Measurements from ENCODE around the gene XRCC1. TPM values are rescaled to one million over a fixed set of nuclear protein-coding genes. Genes with fewer than 3 reads are reported as not detected.
A peak's percentile ranks its signal among the peaks of the same experiment; 100 is the strongest.

XRCC1 gene
- total and polyA plus RNA-seq, 8 donors: 25.2 to 70.0 (median 56.9) TPM

GRCh38 chr19:43540381-43540780 is 34.9 kb downstream of the XRCC1 start:
- peaks cover 0 to 5% of the 10 kb centered on the region in 2 donors for H3K9me3 ChIP-seq
- DNase-seq: no peak
- intact Hi-C loops (cut with DNase I): no loop called here
- H3K27me3 ChIP-seq: no peaks in the 10 kb centered on the region
- no peak for ATAC-seq
- peaks cover 0 to 84% of the 10 kb centered on the region in 2 donors for H3K36me3 ChIP-seq
- H3K27ac ChIP-seq: no peak overlapping the region
- H3K4me3 ChIP-seq: no peak overlapping the region
- H3K4me1 ChIP-seq: peaks cover 0 to 5% of the 10 kb centered on the region in 2 donors
- no peak for TF ChIP-seq CTCF (IDR thresholded peaks at IDR 0.05)

GRCh38 chr19:43538922-43539321 is 36.4 kb downstream of the XRCC1 start:
- Histone ChIP-seq H3K9me3 (peaks cover 0 to 5% of the 10 kb centered on the region in 2 donors), H3K4me3 (no peak overlapping the region), H3K4me1 (peaks cover 0 to 14% of the 10 kb centered on the region in 2 donors), H3K27me3 (no peaks in the 10 kb centered on the region), H3K36me3 (peaks cover 0 to 70% of the 10 kb centered on the region in 2 donors), H3K27ac (no peak overlapping the region)
- no peak for TF ChIP-seq CTCF (IDR thresholded peaks at IDR 0.05)
- ATAC-seq: no peak
- no peak for DNase-seq
- intact Hi-C loops (cut with DNase I): no loop called here

- H3K27ac ChIP-seq: peak overlapping the region; percentile 90
- H3K27me3 ChIP-seq: no peaks in the 10 kb centered on the region
- peaks cover 0 to 24% of the 10 kb centered on the region in 2 donors for H3K4me1 ChIP-seq
- peaks cover 0 to 31% of the 10 kb centered on the region in 2 donors for H3K36me3 ChIP-seq
- peak; percentile 42 to 48 for TF ChIP-seq CTCF (IDR thresholded peaks at IDR 0.05)
- ATAC-seq (no peak), DNase-seq (peak in 3 of 4 donors; percentile 55 to 85 (median 77))
- peaks cover 0 to 5% of the 10 kb centered on the region in 2 donors for H3K9me3 ChIP-seq
- intact Hi-C loops (cut with DNase I): no loop called here
- no peak overlapping the region for H3K4me3 ChIP-seq
Measured at GRCh38 chr19:43534816-43535761, 40.2 kb downstream of the XRCC1 start.

- Histone ChIP-seq H3K36me3 (peaks cover 0 to 24% of the 10 kb centered on the region in 2 donors), H3K9me3 (peaks cover 0 to 5% of the 10 kb centered on the region in 2 donors), H3K27ac (peak overlapping the region; percentile 90), H3K27me3 (no peaks in the 10 kb centered on the region), H3K4me3 (peak overlapping the region; percentile 55 to 58), H3K4me1 (peaks cover 0 to 24% of the 10 kb centered on the region in 2 donors)
- intact Hi-C loops (cut with DNase I): no loop called here
- TF ChIP-seq CTCF (IDR thresholded peaks at IDR 0.05): no peak
- ATAC-seq (no peak), DNase-seq (peak in 1 of 4 donors; percentile 7)
Measured at GRCh38 chr19:43534305-43534815, 41.0 kb downstream of the XRCC1 start.

Measured in left lung (tissue), 10 donors.